ENCODE data around the gene PRR11.

GRCh38 chr17:59219370-59219769 lies 63.8 kb downstream of the PRR11 start:
- no peak for TF ChIP-seq EZH2 (IDR thresholded peaks at IDR 0.05; ENCODE audit: insufficient read depth, poor library complexity, severe bottlenecking)
- no peak for TF ChIP-seq EZH2phosphoT487 (IDR thresholded peaks at IDR 0.05; ENCODE audit: insufficient read depth, low read depth)
